Measurements from ENCODE around the gene FN1.

Gene FN1

DNA sequence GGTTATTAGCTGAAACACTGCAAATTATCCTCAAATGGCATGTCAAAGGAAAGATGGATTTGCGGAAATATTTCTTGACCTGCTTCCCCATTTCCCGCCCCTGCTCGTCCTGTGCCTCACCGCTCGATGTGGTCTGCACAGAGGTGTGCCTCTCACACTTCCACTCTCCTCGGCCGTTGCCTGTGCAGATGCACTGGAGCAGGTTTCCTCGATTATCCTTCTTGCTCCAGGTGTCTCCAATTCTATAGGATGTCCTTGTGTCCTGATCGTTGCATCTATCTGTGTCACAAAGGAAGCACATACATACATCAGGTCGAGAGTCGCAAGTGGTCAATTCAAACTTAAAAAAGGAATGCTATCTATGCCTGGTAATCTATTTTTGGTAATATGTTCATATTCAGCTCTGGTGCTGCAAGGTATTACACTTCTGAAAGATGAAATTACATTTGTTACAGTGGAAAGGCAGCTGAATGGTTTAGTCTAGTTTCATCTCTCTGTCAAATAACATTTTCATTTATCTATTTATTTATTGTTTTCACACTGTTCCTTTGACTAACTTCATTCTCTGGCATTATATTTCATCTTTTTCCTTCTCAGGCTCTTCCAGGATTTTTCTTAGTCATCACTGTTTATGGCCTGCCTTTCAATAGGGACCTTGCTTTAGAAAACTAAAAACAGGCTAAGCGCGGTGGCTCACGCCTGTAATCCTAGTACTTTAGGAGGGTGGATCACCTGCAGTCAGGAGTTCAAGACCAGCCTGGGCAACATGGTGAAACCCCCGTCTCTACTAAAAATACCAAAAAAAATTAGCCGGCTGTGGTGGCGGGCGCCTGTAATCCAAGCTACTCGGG is 7.6 kb downstream of the FN1 start:
- TF ChIP-seq, protein P1, sequence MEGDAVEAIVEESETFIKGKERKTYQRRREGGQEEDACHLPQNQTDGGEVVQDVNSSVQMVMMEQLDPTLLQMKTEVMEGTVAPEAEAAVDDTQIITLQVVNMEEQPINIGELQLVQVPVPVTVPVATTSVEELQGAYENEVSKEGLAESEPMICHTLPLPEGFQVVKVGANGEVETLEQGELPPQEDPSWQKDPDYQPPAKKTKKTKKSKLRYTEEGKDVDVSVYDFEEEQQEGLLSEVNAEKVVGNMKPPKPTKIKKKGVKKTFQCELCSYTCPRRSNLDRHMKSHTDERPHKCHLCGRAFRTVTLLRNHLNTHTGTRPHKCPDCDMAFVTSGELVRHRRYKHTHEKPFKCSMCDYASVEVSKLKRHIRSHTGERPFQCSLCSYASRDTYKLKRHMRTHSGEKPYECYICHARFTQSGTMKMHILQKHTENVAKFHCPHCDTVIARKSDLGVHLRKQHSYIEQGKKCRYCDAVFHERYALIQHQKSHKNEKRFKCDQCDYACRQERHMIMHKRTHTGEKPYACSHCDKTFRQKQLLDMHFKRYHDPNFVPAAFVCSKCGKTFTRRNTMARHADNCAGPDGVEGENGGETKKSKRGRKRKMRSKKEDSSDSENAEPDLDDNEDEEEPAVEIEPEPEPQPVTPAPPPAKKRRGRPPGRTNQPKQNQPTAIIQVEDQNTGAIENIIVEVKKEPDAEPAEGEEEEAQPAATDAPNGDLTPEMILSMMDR (conservative IDR thresholded peaks at IDR 0.05): no peak
- TF ChIP-seq ZFX (IDR thresholded peaks at IDR 0.05): no peak
- no peak overlapping the region for H3K27ac ChIP-seq

DNA sequence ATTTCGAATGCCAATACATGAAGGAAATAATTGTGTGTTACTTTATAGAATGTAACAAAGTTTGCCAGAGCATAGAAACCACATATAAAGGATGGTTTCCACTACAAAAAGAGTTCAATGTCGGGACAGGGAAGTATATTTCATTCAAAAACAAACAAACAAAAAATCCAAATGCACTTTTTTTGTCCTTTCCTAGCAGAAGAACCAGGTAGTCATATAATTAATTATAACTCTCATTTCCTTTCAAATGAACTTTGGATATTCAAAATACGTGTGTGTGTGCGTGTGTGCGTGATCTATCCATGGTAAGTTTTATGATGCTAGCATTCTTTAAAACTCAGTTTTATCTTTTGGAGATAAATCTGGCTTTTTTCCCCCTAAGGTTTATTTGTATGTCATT is 8.3 kb downstream of the FN1 start:
- H3K27ac ChIP-seq: no peak overlapping the region
- TF ChIP-seq ZFX (IDR thresholded peaks at IDR 0.05): no peak
- TF ChIP-seq, protein P1 (conservative IDR thresholded peaks at IDR 0.05): no peak

DNA sequence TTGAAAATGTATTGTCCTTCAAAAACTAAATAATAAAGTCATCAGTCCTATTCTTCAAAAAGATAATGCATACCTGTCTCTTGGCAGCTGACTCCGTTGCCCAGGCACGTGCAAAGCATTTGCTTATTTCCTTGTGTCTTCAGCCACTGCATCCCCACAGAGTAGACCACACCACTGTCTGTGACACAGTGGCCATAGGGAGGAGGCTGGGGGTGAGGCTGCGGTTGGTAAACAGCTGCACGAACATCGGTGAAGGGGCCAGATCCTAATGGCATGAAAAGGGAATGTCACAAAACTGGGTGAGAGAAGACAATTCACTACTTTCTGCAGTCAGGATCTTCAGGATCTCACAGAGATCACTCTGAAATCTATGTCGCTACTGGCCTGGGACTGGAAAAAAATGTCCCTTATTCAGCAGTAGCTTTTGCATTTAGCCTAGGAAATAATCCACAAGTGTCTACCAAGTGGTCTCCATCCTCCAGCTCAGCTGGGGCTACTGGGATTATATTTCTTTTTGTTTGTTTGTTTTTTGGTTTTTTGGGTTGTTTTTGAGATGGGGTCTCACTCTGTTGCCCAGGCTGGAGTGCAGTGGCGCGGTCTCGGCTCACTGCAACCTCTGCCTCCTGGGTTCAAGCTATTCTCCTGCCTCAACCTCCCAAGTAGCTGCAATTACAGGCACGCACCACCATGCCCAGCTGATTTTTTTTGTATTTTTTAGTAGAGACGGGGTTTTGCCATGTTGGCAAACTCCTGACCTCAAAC is 10.7 kb downstream of the FN1 start:
- no peak overlapping the region for H3K27ac ChIP-seq
- no peak for TF ChIP-seq ZFX (IDR thresholded peaks at IDR 0.05)
- TF ChIP-seq, protein P1 (conservative IDR thresholded peaks at IDR 0.05): no peak

DNA sequence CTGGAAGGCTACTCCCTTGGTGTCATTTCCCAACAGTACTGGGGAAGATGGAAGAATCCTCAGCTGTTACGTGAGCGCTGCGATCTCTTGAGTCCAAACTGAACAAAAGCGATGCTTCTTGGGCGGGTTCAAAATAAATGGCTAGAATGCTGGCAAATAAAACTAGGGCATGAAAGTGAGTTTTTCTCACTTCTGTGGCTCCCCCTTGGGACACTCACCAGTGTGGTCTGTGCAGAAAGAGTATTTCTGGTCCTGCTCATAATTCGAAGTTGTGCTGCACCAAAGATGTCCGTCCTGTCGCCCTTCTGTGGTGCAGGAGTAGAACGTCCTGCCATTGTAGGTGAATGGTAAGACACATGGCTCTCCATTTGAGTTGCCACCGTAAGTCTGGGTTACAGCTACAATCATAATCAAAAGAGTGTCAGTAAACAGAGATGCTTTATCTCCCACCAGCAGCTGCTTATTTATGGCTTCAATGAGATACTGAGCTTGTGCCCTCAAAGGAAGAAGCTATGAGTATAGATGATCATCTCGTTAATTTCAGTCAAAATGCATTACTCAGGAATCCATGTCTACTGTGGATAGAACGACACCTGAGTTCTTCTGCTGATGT is 11.8 kb downstream of the FN1 start:
- no peak for TF ChIP-seq ZFX (IDR thresholded peaks at IDR 0.05)
- TF ChIP-seq, protein P1 (conservative IDR thresholded peaks at IDR 0.05): no peak
- H3K27ac ChIP-seq: no peak overlapping the region

DNA sequence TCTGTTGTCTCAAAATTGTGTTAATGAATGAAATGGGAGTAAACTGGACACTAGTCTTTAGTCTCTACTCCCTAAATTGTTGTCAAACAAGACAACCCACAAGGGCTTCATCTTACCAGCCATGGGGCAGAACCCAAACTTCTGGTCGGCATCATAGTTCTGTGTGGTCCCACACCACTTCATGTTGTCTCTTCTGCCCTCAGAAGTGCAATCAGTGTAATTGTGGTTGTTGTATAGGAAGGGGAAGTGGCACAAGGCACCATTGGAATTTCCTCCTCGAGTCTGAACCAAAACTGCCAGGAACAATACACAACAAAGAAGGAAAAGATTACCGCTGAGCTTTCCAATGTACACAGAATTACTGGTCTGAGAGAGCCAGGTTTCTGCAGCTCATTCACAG is 12.6 kb downstream of the FN1 start:
- no peak overlapping the region; the same call in 1 of the 2 replicates for H3K27ac ChIP-seq
- no peak for TF ChIP-seq ZFX (IDR thresholded peaks at IDR 0.05)
- TF ChIP-seq, protein P1 (conservative IDR thresholded peaks at IDR 0.05): no peak

DNA sequence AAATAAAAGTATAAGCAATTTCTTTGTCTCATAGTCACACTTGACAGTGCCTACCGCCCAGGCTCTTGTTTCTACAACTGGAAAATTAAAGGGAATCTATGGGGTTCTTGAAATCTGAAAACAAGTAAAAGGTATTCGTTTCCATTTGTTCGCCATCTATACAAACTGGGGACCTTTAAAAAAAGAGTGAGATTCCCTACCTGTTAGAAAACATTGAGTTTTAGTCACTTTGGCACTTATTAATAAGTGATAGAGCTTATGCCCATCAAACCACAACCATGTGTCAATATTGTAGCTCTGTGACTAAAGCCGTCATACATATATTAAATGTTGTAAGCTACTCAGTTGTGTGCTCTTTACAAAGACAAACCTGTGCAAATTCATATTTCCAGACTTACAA is 13.2 kb downstream of the FN1 start:
- no peak overlapping the region for H3K27ac ChIP-seq
- TF ChIP-seq, protein P1 (conservative IDR thresholded peaks at IDR 0.05): no peak
- no peak for TF ChIP-seq ZFX (IDR thresholded peaks at IDR 0.05)

Data from C4-2B (cell line).